HG02973 (cell line): ENCODE results near the gene LRFN2.

Experiments
- ATAC-seq: cut with Tn5 transposase; IDR thresholded peaks from one replicate; pipeline ENCODE4 v1.9.1; 2021; ENCODE audit warnings: moderate library complexity; ENCODE audit not compliant: unreplicated experiment

Gene LRFN2

DNA sequence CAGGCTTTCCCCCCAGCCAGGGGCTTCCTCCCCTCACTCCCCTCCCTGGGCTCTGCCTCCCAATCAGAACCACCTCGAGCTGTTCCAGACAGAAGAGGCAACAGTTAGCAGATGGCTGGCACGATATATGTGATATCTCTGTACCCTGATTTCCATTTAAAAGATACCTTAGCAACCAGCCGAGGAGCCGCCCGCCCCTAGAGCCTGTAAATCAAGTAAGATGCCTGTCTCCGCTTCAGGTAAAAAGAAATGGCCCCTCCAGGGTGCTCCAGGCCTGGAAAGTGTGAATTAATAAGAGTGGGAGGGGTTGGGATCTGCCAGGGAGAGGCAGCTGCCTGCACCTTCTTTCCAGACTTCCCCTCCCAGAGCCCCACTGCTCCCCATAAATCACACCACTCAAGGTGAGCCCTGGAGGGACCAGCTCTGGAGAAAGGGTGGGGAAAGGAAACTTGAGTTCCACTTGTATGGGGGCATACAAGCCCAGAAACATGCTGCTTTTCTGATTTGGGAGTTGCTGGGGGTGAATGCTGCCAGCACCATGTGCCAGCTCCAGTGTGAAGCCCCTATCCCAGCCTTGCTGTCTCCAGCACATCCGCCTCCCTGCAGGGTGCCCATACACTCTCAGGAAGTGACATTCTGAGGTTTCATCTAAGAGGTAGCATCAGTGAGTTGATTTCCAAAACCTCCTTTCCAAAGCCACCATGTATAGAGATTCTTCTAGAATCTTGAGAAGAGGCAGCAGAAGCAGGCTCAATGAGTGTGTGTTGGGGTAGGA is 148.0 kb downstream of the LRFN2 start:
- no peak for ATAC-seq

DNA sequence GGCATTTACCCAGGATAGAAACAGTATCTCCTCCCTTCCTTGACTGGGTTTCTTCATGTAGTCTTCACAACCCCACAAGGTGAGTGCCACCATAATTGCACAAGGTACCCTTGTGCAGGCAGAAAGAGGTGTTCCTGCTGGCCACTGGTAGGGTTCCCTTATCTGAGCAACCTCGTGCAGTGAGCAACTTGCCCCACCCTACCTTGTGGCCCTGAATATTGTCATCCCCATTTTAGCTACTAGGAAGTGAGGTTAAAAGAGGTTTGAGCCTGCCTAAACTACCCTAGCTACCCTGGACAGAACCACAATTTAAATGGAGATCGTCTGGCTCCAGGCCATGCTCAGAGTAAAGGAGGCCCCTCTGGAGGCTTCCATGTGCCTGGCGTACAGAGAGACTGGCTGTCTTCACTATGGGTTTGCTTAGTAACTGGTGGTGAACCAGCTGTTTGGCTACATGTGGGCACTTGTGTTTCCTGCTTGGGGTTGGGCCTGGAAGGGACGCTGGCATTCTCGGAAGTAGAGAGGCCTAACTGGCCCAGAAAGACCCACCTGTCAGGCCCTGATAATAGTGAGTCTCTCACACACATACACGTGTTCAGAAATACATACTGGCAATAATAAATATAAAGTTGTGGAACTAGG is 148.8 kb downstream of the LRFN2 start:
- ATAC-seq, result no peak

GRCh38 chr6:40437631-40438030 is 149.5 kb downstream of the LRFN2 start:
- no peak for ATAC-seq

GRCh38 chr6:40436685-40437604 is 150.2 kb downstream of the LRFN2 start:
- no peak for ATAC-seq

DNA sequence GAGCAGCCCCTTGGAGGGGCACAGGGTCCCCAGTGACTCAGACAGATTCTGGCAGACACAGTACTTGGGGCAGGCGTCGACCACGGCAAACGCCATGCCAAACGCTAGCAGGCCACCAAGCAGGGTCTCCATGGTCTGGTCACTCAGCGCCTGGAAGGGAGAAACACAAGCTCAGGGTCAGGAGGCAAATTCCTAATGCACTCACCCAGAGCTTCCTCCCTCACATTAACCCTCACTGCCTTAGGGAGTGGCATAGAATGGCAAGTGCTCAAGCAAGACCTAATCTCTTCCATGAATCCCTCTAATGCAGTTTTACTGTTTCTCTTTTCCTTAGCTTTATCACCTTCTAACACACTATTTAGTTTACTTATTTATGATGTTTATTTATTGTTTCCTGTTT is 154.2 kb downstream of the LRFN2 start:
- ATAC-seq, result no peak

- ATAC-seq, result no peak
Observed at GRCh38 chr6:40431706-40432105, 155.5 kb downstream of the LRFN2 start.

DNA sequence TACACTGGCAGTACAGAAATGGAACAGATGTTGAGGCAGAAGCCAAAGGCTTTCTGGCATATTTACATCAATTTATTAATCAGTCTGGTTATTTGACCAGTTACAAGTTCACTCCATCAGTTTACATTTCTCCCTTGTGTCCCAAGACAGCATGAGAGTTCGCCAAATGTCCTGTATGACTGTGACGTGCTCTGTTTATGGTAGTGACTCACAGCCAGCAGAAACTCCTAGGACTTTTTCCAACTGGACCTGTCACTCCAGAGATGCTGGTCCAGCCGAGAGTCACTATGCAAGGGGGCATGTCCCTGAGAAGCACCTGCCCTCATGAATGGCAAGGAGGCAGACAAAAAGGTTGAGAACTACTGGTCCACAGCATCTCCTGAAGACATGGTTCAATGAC is 160.0 kb downstream of the LRFN2 start:
- no peak for ATAC-seq

- no peak for ATAC-seq
Observed at GRCh38 chr6:40426346-40427066, 160.7 kb downstream of the LRFN2 start.

DNA sequence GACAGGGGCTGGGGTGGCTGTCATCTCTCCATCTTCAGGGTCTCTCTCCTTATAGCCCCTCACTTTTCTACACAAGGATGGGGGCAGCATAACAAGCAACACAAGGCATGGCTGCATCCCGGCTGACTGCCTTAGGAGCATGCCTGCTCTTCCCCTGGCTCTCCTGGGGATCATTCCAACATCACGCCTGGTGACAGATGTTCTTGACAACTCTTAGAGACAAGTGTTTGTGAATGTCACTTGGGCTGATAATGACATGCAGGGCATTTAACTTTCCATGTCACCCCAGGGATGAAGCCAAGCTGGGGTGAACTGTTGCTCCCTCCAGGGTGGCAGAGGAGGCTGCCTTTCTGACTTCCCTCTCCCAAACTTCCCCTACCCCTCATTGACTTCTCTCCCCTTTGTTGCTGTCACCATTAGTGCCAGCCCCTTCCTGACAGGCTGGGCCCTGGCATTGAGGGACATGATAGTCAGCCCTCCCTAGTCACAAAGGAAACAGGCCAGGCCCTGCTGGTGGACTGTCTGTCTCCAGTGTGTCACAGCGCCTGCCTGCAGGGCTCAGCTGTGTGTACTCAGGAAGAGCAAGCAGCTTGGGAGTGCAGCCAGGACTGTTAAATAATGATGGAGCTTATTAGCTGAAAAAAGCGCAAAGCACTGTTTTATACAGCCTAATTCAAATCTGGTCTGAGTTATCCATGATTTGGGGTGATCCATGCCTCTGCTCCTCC is 161.8 kb downstream of the LRFN2 start:
- ATAC-seq, result no peak

GRCh38 chr6:40422046-40422445 is 165.1 kb downstream of the LRFN2 start:
- ATAC-seq, result no peak

DNA sequence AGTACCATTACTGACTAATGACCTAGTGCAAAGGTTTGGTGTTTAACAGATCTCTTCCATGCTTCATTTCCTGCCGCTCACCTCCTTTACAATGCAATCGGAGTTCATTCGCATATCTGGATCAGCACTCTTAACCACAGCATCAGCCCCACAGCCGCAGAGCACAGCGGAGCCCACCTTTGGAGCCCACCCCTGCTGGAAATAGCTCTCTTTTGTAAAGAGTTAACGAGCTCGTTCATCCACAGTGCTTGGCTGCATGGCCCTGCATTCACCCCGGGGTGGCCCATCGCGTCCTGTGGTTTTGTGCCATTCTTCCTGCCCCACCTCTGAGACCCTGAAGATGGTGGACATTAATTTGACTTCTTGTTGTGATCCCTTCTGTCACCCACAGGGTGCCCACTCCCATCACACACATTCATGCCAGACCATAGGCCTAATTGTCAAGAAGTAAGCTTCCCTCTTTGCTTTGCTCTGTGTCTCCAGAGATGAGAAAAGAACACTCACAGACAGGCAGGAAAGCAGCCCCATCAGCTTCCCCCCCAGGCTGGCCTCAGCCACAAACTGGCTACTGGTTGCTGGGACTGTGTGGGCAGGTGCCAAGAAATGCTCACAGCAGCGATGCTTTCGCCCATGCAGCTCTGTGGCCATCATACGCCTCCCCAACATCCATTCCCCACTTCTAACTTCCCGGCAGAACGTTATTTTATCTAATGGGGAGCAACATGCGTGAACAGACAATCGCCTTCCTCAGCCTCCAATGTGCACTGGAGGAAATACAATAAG is 167.0 kb downstream of the LRFN2 start:
- ATAC-seq, result no peak

DNA sequence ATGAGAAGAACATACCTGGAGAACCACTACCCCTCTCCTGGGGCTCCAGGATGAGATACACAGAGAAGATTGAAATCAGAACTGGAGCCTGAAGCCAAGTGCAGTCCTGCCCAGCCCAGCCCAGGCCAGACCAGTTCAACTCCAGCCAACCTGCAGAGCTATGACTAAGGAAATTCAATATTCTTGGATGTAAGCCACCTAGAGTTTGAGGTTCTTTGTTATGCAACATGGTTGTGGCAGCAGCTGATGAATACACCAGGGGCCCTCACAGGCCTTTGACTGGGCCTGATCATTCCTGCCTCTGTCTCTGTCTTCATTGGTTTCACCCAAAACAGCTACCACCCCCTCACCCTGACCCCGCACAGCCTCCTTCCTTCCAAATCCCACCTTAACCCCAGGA is 167.8 kb downstream of the LRFN2 start:
- ATAC-seq, result no peak

DNA sequence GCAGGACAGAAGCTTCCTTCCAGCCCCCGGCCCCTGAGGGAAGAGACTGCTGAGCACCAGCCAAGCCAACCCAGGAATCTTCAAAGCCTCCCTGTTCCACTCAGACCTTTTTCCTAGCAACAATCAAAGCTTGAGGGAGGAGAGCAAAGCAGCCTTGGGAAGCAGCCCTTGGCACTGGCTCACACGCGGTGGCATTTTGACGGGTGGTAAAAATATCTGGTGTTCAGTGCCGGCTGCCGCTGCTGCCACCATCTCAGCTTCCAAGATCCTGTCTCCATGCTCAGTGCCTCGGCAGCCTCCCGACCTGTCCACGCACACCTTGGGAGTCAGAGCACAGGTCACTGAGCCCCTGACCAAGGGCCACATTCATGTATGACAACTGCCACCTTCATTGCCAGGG is 170.1 kb downstream of the LRFN2 start:
- ATAC-seq, result no peak

- ATAC-seq, result no peak
Observed at GRCh38 chr6:40414617-40415016, 172.5 kb downstream of the LRFN2 start.

DNA sequence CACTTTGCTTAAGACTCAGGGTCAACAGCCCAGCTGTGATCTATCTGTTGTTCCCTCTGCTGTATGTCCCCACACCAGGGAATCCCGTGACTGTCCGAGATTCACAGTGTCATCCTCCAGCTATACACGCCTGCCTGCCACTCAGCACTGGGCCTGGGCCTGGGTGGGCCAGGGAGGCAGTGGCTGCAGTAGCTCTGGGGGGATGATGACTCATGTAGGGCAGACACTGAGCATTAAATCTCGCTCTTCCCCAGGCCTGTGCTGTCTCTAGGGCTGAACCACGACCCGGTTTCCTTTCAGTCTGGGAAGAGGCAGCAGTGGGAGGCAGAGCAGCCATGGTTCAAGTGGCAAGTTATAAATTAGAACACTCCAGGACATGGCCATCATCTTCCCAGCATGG is 173.9 kb downstream of the LRFN2 start:
- ATAC-seq, result no peak

GRCh38 chr6:40411881-40412280 is 175.3 kb downstream of the LRFN2 start:
- no peak for ATAC-seq

- ATAC-seq, result no peak
Observed at GRCh38 chr6:40410821-40411220, 176.3 kb downstream of the LRFN2 start.

- ATAC-seq, result no peak
Observed at GRCh38 chr6:40409716-40410397, 177.3 kb downstream of the LRFN2 start.
